ENCODE data around the gene REG4. TPM values are rescaled to one million over a fixed set of nuclear protein-coding genes. Genes with fewer than 3 reads are reported as not detected.
A peak's percentile ranks its signal among the peaks of the same experiment; 100 is the strongest.
"Not testable (repeated sequence)": the region's sequence is repeated elsewhere in the genome, so short reads cannot be mapped to it uniquely, and the experiment has no call there.

REG4 gene
- total RNA-seq, 1 experiment from 2014 or later = not detected

DNA sequence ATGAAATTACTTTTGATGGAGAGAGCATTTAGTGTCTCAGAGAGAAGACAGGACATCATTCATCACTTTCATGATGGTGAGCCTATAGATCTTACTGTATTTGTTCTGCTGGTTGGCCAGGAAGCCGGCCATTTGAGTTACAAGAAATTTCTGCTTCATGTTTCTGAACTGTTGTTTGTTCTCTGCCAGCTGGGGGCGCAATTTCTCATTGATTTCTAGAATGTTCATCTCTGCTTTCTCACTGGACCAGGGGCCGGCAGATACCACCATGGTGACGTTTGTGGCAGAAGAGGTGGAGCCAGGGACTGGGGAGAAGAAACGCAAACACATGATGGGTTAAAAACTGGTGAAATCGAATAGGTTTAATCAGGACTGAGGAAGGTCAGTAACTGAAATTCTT, 32.9 kb upstream of the REG4 start:
- POLR2A ChIA-PET = interaction anchor here (0.6 kb wide), 1 partner anchor 788 kb away, joined by 4 read pairs; no protein-coding TSS in a partner anchor
- CTCF ChIA-PET = not testable (repeated sequence)
- TF ChIP-seq, protein P1, sequence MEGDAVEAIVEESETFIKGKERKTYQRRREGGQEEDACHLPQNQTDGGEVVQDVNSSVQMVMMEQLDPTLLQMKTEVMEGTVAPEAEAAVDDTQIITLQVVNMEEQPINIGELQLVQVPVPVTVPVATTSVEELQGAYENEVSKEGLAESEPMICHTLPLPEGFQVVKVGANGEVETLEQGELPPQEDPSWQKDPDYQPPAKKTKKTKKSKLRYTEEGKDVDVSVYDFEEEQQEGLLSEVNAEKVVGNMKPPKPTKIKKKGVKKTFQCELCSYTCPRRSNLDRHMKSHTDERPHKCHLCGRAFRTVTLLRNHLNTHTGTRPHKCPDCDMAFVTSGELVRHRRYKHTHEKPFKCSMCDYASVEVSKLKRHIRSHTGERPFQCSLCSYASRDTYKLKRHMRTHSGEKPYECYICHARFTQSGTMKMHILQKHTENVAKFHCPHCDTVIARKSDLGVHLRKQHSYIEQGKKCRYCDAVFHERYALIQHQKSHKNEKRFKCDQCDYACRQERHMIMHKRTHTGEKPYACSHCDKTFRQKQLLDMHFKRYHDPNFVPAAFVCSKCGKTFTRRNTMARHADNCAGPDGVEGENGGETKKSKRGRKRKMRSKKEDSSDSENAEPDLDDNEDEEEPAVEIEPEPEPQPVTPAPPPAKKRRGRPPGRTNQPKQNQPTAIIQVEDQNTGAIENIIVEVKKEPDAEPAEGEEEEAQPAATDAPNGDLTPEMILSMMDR (IDR thresholded peaks at IDR 0.05 in 2 of 3, conservative IDR thresholded peaks at IDR 0.05 in 1 of 3; ENCODE audit: borderline replicate concordance in 1 of 3, insufficient read depth in 1 of 3, low read depth in 2 of 3, low read length in 2 of 3) = peak; percentile 11 to 70 (median 52); a peak in 4 of 6 replicates

DNA sequence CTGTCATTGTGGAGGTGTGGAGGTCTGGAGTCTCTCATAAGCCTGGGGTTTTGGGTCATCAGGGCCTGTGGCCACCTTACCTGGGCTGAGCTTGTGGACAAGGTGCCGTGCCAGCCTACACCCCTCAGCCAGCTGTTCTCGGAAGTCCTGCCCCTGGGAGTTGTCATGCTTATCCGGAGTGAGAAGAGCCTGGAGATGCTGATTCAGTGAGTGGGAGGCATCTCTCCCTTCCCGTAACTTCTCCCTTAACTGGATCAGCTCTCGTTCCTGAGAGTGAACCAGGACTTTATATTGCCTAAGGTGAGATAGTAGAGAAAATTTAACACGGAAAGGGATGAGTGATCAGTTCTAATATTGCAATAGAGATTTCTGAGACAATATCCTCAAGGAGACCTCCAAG, 30.0 kb upstream of the REG4 start:
- no TSS peak for BruUV-seq (replicated peaks)
- Histone ChIP-seq H3K79me2 (ENCODE audit: insufficient read depth, low read length) (no peaks in the 10 kb centered on the region), H2AFZ (ENCODE audit: low read depth, low read length, poor library complexity, severe bottlenecking) (no peak overlapping the region), H3K4me2 (ENCODE audit: low read length) (no peak overlapping the region), H3K9me3 (ENCODE audit: control insufficient read depth in 1 of 2, insufficient read depth in 1 of 2, low read depth in 1 of 2, low read length in 2 of 2) (no peaks in the 10 kb centered on the region), H3K36me3 (ENCODE audit: control insufficient read depth in 1 of 2, insufficient read depth in 2 of 2, low read length in 2 of 2) (no peaks in the 10 kb centered on the region), H3K27me3 (ENCODE audit: insufficient read depth, low read length) (no peaks in the 10 kb centered on the region), H4K20me1 (ENCODE audit: insufficient read depth) (no peaks in the 10 kb centered on the region), H3K4me3 (replicated peaks in 1 of 2; ENCODE audit: low read depth in 1 of 2, low read length in 2 of 2) (no peak overlapping the region), H3K9me2 (ENCODE audit: insufficient read depth) (no peaks in the 10 kb centered on the region), H3K4me1 (ENCODE audit: control insufficient read depth in 1 of 2, insufficient read depth in 2 of 2, low read length in 2 of 2) (no peaks in the 10 kb centered on the region), H3K9ac (ENCODE audit: low read length) (no peak overlapping the region), H3K27ac (ENCODE audit: low read depth, low read length) (no peak overlapping the region)
- intact Hi-C loops (cut with micrococcal nuclease) = no loop called here
- RAD21 ChIA-PET (ENCODE audit: low non-redundant PET in 1 of 2, low total read pairs in 2 of 2, uncharacterized antibody in 2 of 2, unreplicated experiment in 2 of 2) = no interaction called here
- CTCF ChIA-PET = no interaction called here
- no peak for DNase-seq (ENCODE audit: low read depth, low spot score)
- POLR2A ChIA-PET = no interaction called here
- no peak for ATAC-seq
- TF ChIP-seq EZH2phosphoT487 (IDR thresholded peaks at IDR 0.05; ENCODE audit: borderline replicate concordance) = no peak
- TF ChIP-seq SP1 (IDR thresholded peaks at IDR 0.05; ENCODE audit: low read depth) = no peak
- TF ChIP-seq CBX3 (IDR thresholded peaks at IDR 0.05; ENCODE audit: low read depth) = no peak
- no peak for TF ChIP-seq POLR2A (IDR thresholded peaks at IDR 0.05; ENCODE audit: borderline replicate concordance, extremely low read depth, insufficient read depth, insufficient read length)
- no peak for TF ChIP-seq ELF1 (IDR thresholded peaks at IDR 0.05; ENCODE audit: borderline replicate concordance, low read depth)
- TF ChIP-seq EZH2 (IDR thresholded peaks at IDR 0.05) = no peak
- TF ChIP-seq YY1 (IDR thresholded peaks at IDR 0.05; ENCODE audit: extremely low read depth, insufficient replicate concordance, low read depth, low read length) = no peak
- no peak for TF ChIP-seq POLR2AphosphoS5 (IDR thresholded peaks at IDR 0.05; ENCODE audit: low read depth, low read length)
- TF ChIP-seq, protein P2, sequence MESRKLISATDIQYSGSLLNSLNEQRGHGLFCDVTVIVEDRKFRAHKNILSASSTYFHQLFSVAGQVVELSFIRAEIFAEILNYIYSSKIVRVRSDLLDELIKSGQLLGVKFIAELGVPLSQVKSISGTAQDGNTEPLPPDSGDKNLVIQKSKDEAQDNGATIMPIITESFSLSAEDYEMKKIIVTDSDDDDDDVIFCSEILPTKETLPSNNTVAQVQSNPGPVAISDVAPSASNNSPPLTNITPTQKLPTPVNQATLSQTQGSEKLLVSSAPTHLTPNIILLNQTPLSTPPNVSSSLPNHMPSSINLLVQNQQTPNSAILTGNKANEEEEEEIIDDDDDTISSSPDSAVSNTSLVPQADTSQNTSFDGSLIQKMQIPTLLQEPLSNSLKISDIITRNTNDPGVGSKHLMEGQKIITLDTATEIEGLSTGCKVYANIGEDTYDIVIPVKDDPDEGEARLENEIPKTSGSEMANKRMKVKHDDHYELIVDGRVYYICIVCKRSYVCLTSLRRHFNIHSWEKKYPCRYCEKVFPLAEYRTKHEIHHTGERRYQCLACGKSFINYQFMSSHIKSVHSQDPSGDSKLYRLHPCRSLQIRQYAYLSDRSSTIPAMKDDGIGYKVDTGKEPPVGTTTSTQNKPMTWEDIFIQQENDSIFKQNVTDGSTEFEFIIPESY (IDR thresholded peaks at IDR 0.05; ENCODE audit: extremely low read depth, insufficient replicate concordance, low read length) = no peak
- TF ChIP-seq CEBPB (IDR thresholded peaks at IDR 0.05; ENCODE audit: low read depth) = no peak
- no peak for TF ChIP-seq EGR1 (IDR thresholded peaks at IDR 0.05; ENCODE audit: low read depth)
- no peak for TF ChIP-seq SRF (IDR thresholded peaks at IDR 0.05; ENCODE audit: low read depth)
- no peak for TF ChIP-seq TCF7L2 (IDR thresholded peaks at IDR 0.05; ENCODE audit: borderline replicate concordance, extremely low read depth, insufficient read depth, insufficient read length)
- no peak for TF ChIP-seq JUND (IDR thresholded peaks at IDR 0.05)
- no peak for TF ChIP-seq FOSL1 (IDR thresholded peaks at IDR 0.05; ENCODE audit: low read depth)

More for the DNA sequence above, 32.9 kb upstream of the REG4 start:
- H3K9me2 ChIP-seq (ENCODE audit: insufficient read depth); intact Hi-C loops (cut with micrococcal nuclease); H3K9ac ChIP-seq (ENCODE audit: low read length); ATAC-seq; H3K4me3 ChIP-seq (replicated peaks in 1 of 2; ENCODE audit: low read depth in 1 of 2, low read length in 2 of 2); H3K4me2 ChIP-seq (ENCODE audit: low read length); H3K9me3 ChIP-seq (ENCODE audit: control insufficient read depth in 1 of 2, insufficient read depth in 1 of 2, low read depth in 1 of 2, low read length in 2 of 2); H3K36me3 ChIP-seq (ENCODE audit: control insufficient read depth in 1 of 2, insufficient read depth in 2 of 2, low read length in 2 of 2); H3K4me1 ChIP-seq (ENCODE audit: control insufficient read depth in 1 of 2, insufficient read depth in 2 of 2, low read length in 2 of 2); H4K20me1 ChIP-seq (ENCODE audit: insufficient read depth); H3K27me3 ChIP-seq (ENCODE audit: insufficient read depth, low read length); BruUV-seq (replicated peaks); H3K27ac ChIP-seq (ENCODE audit: low read depth, low read length); RAD21 ChIA-PET (ENCODE audit: low non-redundant PET in 1 of 2, low total read pairs in 2 of 2, uncharacterized antibody in 2 of 2, unreplicated experiment in 2 of 2); H3K79me2 ChIP-seq (ENCODE audit: insufficient read depth, low read length): not testable (repeated sequence)
- DNase-seq (ENCODE audit: low read depth, low spot score) = peak; percentile 0
- H2AFZ ChIP-seq (ENCODE audit: low read depth, low read length, poor library complexity, severe bottlenecking) = peak overlapping the region; percentile 88

Data from HCT116 (cell line).